OCI-LY7 (cell line): Measurements from ENCODE around the gene DPEP1.

ENCODE experiments used
- CTCF ChIP-seq: fragments of 200-600 bp; sonication (generic); conservative IDR thresholded peaks from 2 replicates; pipeline ENCODE4 v1.5.1; 2014; ENCODE audit warnings: mild to moderate bottlenecking, antibody characterized with exemption, low read length, moderate library complexity, mixed read lengths
- EZH2phosphoT487 ChIP-seq: fragments of 200-600 bp; sonication (generic); IDR thresholded peaks from 2 replicates; pipeline ENCODE4 v1.6.1; 2018; ENCODE audit warnings: low read depth, borderline replicate concordance, mild to moderate bottlenecking, mixed run types, antibody characterized with exemption, low read length, moderate library complexity, mixed read lengths

GRCh38 chr16:89582614-89583196 lies 30.7 kb upstream of the DPEP1 start:
- TF ChIP-seq CTCF: no peak
- no peak for TF ChIP-seq EZH2phosphoT487
